CD4-positive, alpha-beta memory T cell (primary cell): ENCODE measurements around the gene PLXNA3. TPM values are rescaled to one million over a fixed set of nuclear protein-coding genes. Genes with fewer than 3 reads are reported as not detected.

Experiments
- CTCF ChIA-PET: fragments of 350-600 bp; sonication (Branson Sonifier 250); formaldehyde crosslinking; loops from one replicate; lab custom pipeline; 2021; ENCODE audit warnings: inconsistent platforms; ENCODE audit not compliant: partially characterized antibody; lab: Charles Lee
- POLR2A ChIA-PET: fragments of 350-600 bp; sonication (Branson Sonifier 250); formaldehyde crosslinking; loops from one replicate; lab custom pipeline; 2021; ENCODE audit not compliant: partially characterized antibody; lab: Charles Lee
- DNase-seq, 5 donors: peaks; one replicate each; pipeline versions ENCODE4 v3.0.0 to v3.0.0-alpha.2; 2020 to 2022; ENCODE audit warnings: mixed read lengths in 1 of 5
- H3K27ac ChIP-seq: one replicate; pipeline ENCODE4 v1.7.0; 2013; ENCODE audit warnings: low read depth, low read length
- H3K27me3 ChIP-seq: 2 replicates; pipeline ENCODE4 v1.7.0; 2013; ENCODE audit warnings: mild to moderate bottlenecking, low read length, moderate library complexity; ENCODE audit not compliant: insufficient read depth
- H3K36me3 ChIP-seq: 2 replicates; pipeline ENCODE4 v1.7.0; 2013; ENCODE audit warnings: mild to moderate bottlenecking, low read length, moderate library complexity; ENCODE audit not compliant: insufficient read depth
- H3K4me1 ChIP-seq: 2 replicates; pipeline ENCODE4 v1.7.0; 2013; ENCODE audit warnings: mild to moderate bottlenecking, low read length, moderate library complexity; ENCODE audit not compliant: insufficient read depth
- H3K4me3 ChIP-seq, 2 donors: one replicate each; pipeline ENCODE4 v1.7.0; 2013; ENCODE audit warnings: low read length in 2 of 2, mild to moderate bottlenecking in 1 of 2
- H3K9me3 ChIP-seq, 2 donors: one replicate each; pipeline ENCODE4 v1.7.0; 2013; ENCODE audit warnings: low read length in 2 of 2, control low read depth in 1 of 2; ENCODE audit not compliant: control insufficient read depth in 1 of 2
- H3K27ac Mint-ChIP-seq, 7 donors: one replicate each; pipeline ENCODE4 v1.8.0; 2020 to 2021; ENCODE audit warnings: mixed read lengths in 7 of 7, mild to moderate bottlenecking in 6 of 7, inconsistent platforms in 3 of 7, moderate library complexity in 3 of 7
- H3K27me3 Mint-ChIP-seq, 2 donors: one replicate each; pipeline ENCODE4 v1.8.0; 2020 to 2021; ENCODE audit warnings: mixed read lengths in 2 of 2
- H3K36me3 Mint-ChIP-seq, 2 donors: one replicate each; pipeline ENCODE4 v1.8.0; 2020 to 2021; ENCODE audit warnings: mixed read lengths in 2 of 2, inconsistent platforms in 1 of 2, mild to moderate bottlenecking in 1 of 2
- H3K4me1 Mint-ChIP-seq, 4 donors: one replicate each; pipeline ENCODE4 v1.8.0; 2020 to 2021; ENCODE audit warnings: mixed read lengths in 4 of 4, mild to moderate bottlenecking in 1 of 4
- H3K4me3 Mint-ChIP-seq, 8 donors: one replicate each; pipeline ENCODE4 v1.8.0; 2020 to 2021; ENCODE audit warnings: mixed read lengths in 8 of 8, mild to moderate bottlenecking in 7 of 8, moderate library complexity in 6 of 8, inconsistent platforms in 3 of 8
- H3K9me3 Mint-ChIP-seq, 8 donors: one replicate each; pipeline ENCODE4 v1.8.0; 2020 to 2021; ENCODE audit warnings: mixed read lengths in 8 of 8, mild to moderate bottlenecking in 5 of 8, inconsistent platforms in 3 of 8, moderate library complexity in 1 of 8
- intact Hi-C: fragments of 100-400 bp; cut with micrococcal nuclease; formaldehyde crosslinking; loops from one replicate; pipeline ENCODE4 v1.15.1; 2023
- polyA plus RNA-seq, 2 donors: library from polyadenylated mRNA; unstranded; fragments of 300-500 nt; fragmentation: Illumina TruSeq; gene quantifications; one replicate each; pipeline ENCODE4 v1.2.3, GENCODE V29; 2021
- total RNA-seq, 2 experiments: library from RNA; stranded (reverse); gene quantifications; one replicate each; pipeline ENCODE4 v1.2.3, GENCODE V29; 2021

PLXNA3 gene
- total and polyA plus RNA-seq, 4 experiments from 2014 or later = 0.29 to 90.3 (median 40.0) TPM

GRCh38 chrX:154472685-154473632 lies 14.9 kb downstream of the PLXNA3 start:
- Histone ChIP-seq H3K4me1 (peaks cover 8% of the 10 kb centered on the region), H3K27ac (no peak overlapping the region), H3K9me3 (no peaks in the 10 kb centered on the region), H3K36me3 (peaks cover 5% of the 10 kb centered on the region), H3K27me3 (no peaks in the 10 kb centered on the region), H3K4me3 (no peak overlapping the region)
- DNase-seq = no peak
- Mint-ChIP-seq H3K36me3 (peaks cover 0 to 15% of the 10 kb centered on the region in 2 donors), H3K27ac (peak overlapping the region in 4 of 7 donors; percentile 7 to 61 (median 40)), H3K4me1 (peaks cover 0 to 14% (median 4%) of the 10 kb centered on the region in 4 donors), H3K9me3 (no peaks in the 10 kb centered on the region), H3K27me3 (no peaks in the 10 kb centered on the region), H3K4me3 (no peak overlapping the region)
- ChIA-PET CTCF (interaction anchor here (1.0 to 1.3 kb wide), 2 partner anchors 12 to 54 kb away, joined by 3 read pairs; no protein-coding TSS in a partner anchor), POLR2A (interaction anchor here (0.9 to 1.2 kb wide), 2 partner anchors 14 to 27 kb away, joined by 3 to 4 read pairs; no protein-coding TSS in a partner anchor)
- intact Hi-C loops = loop anchor here (10.0 kb wide), 1 partner anchor 58 kb away; the partner anchor contains the start of gene TAFAZZIN

DNA sequence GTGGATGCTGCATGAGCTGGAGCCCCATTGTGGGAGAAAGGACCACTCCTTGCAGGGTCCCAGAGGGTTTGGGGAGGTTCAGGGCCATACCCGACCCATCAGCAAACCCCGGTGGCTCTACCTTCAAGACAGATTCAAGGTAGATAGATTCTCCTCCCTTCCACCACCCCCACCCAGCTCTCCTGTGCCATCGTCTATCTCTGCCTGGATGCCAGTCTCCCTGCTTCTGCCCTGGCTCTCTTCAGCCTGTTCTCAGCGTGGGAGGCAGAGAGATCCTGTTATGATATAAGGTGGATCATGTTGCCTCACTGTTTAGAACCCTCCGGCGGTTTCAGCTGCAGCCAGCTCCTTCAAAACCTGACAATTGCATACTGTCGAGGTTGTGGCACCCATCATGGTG lies 15.6 kb downstream of the PLXNA3 start:
- Histone ChIP-seq H3K36me3 (peaks cover 5% of the 10 kb centered on the region), H3K27me3 (no peaks in the 10 kb centered on the region), H3K9me3 (no peaks in the 10 kb centered on the region), H3K27ac (no peak overlapping the region), H3K4me3 (no peak overlapping the region), H3K4me1 (peaks cover 12% of the 10 kb centered on the region)
- CTCF ChIA-PET = no interaction called here
- H3K9me3 Mint-ChIP-seq = no peaks in the 10 kb centered on the region
- DNase-seq = no peak
- POLR2A ChIA-PET = interaction anchor here (0.8 to 0.9 kb wide), 2 partner anchors 17 to 28 kb away, joined by 3 to 4 read pairs; partner anchors contain the start of gene SLC10A3
- peaks cover 2 to 14% (median 4%) of the 10 kb centered on the region in 4 donors for H3K4me1 Mint-ChIP-seq
- H3K27ac Mint-ChIP-seq = no peak overlapping the region
- H3K27me3 Mint-ChIP-seq = no peaks in the 10 kb centered on the region
- intact Hi-C loops = loop anchor here (10.0 kb wide), 1 partner anchor 59 kb away; the partner anchor contains the start of gene TAFAZZIN
- H3K4me3 Mint-ChIP-seq = no peak overlapping the region
- peaks cover 0 to 14% of the 10 kb centered on the region in 2 donors for H3K36me3 Mint-ChIP-seq

DNA sequence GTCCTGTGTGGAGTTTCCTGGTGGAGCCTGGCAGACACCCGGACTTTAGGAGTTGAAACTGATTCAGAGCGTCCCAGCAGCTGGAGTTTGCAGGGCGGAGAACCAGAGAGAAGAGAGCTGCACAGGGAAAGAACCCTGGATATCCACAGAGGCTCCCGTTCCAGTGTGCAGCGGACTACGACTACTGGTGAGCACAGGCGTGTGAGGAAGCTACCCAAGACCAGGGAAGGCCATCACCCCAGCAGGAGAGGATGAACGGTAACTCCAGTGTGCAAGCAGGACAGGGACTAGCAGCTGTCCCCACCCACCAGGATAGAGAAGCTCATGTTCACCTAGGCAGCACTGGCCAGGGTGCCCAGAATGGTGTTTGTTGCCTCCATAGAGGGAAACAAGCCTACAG lies 18.7 kb downstream of the PLXNA3 start:
- intact Hi-C loops = loop anchor here (5.0 to 10.0 kb wide), 2 partner anchors 35 to 62 kb away; partner anchors contain the start of genes FAM50A and TAFAZZIN
- POLR2A ChIA-PET = interaction anchor here (0.8 to 3.9 kb wide), 9 partner anchors 8 to 108 kb away, joined by 3 to 29 read pairs (median 6); partner anchors contain the start of genes IKBKG, PLXNA3, RPL10 and SLC10A3
- CTCF ChIA-PET = interaction anchor here (0.8 to 1.4 kb wide), 2 partner anchors 10 to 50 kb away, joined by 3 to 4 read pairs; no protein-coding TSS in a partner anchor

DNA sequence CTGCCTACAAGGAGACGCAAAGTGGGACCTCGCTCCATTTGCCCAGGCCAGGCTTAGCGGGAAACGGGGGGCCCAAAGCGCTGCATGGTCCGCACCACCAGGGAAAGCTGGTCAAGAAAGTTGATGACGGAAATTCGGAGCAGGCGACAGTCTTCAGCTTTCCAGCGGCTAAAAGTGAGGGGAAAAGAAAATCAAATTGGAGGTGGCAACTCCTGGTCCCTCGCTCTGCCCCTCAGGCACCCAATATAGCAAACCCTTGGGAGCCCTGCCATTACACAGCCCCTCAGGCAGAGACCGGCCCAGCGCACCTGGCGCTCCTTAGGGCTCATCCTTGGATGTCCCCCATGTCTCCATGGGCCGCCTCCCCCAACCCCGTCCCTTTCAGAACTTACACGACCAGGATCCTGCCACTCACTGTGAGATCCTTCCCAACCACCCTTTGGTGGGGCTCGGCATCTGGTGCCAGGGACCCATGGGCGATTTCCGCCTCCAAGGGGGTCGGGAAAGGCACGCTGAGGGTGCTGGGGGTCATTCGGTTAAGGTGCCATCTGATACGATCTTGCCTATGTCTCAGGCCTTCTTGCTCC lies 19.9 kb downstream of the PLXNA3 start:
- peaks cover 20% of the 10 kb centered on the region for H3K4me1 ChIP-seq
- Mint-ChIP-seq H3K4me3 (peak overlapping the region; percentile 76 to 87 (median 83)), H3K4me1 (peaks cover 5 to 23% (median 10%) of the 10 kb centered on the region in 4 donors), H3K27me3 (no peaks in the 10 kb centered on the region), H3K27ac (peak overlapping the region; percentile 82 to 91 (median 88)), H3K36me3 (peaks cover 0 to 7% of the 10 kb centered on the region in 2 donors), H3K9me3 (no peaks in the 10 kb centered on the region)
- H3K27me3 ChIP-seq = no peaks in the 10 kb centered on the region
- H3K9me3 ChIP-seq = no peaks in the 10 kb centered on the region
- peak overlapping the region; percentile 76 for H3K27ac ChIP-seq
- no peak for DNase-seq
- CTCF ChIA-PET = no interaction called here
- intact Hi-C loops = loop anchor here (2.0 to 10.0 kb wide), 3 partner anchors 21 to 63 kb away; partner anchors contain the start of genes FAM50A and TAFAZZIN
- no peaks in the 10 kb centered on the region for H3K36me3 ChIP-seq
- POLR2A ChIA-PET = interaction anchor here (0.8 to 3.9 kb wide), 13 partner anchors 8 to 109 kb away, joined by 3 to 29 read pairs (median 4); partner anchors contain the start of genes ATP6AP1, IKBKG, PLXNA3 and RPL10
- peak overlapping the region in 1 of 2 donors; percentile 55 for H3K4me3 ChIP-seq

More for the DNA sequence above, 18.7 kb downstream of the PLXNA3 start:
- peaks cover 0 to 10% of the 10 kb centered on the region in 2 donors for H3K36me3 Mint-ChIP-seq
- Histone ChIP-seq H3K36me3 (peaks cover under 1% of the 10 kb centered on the region), H3K9me3 (no peaks in the 10 kb centered on the region), H3K27me3 (no peaks in the 10 kb centered on the region), H3K27ac (no peak overlapping the region), H3K4me1 (peaks cover 20% of the 10 kb centered on the region), H3K4me3 (no peak overlapping the region)
- no peak for DNase-seq
- no peaks in the 10 kb centered on the region for H3K27me3 Mint-ChIP-seq
- H3K4me3 Mint-ChIP-seq = peak overlapping the region in 2 of 8 donors; percentile 35 to 41
- H3K4me1 Mint-ChIP-seq = peaks cover 5 to 19% (median 10%) of the 10 kb centered on the region in 4 donors
- peak overlapping the region in 3 of 7 donors; percentile 21 to 70 (median 37) for H3K27ac Mint-ChIP-seq
- no peaks in the 10 kb centered on the region for H3K9me3 Mint-ChIP-seq

- Mint-ChIP-seq H3K36me3 (peaks cover 0 to 2% of the 10 kb centered on the region in 2 donors), H3K4me1 (peaks cover 5 to 19% (median 10%) of the 10 kb centered on the region in 4 donors), H3K27ac (peak within 1 kb of the TSS; percentile 87 to 97 (median 91)), H3K4me3 (peak within 1 kb of the TSS; percentile 78 to 87 (median 83)), H3K27me3 (no peaks in the 10 kb centered on the region), H3K9me3 (no peaks in the 10 kb centered on the region)
- Histone ChIP-seq H3K27ac (peak within 1 kb of the TSS; percentile 76), H3K9me3 (no peaks in the 10 kb centered on the region), H3K27me3 (no peaks in the 10 kb centered on the region), H3K36me3 (no peaks in the 10 kb centered on the region), H3K4me3 (peak within 1 kb of the TSS in 1 of 2 donors; percentile 55), H3K4me1 (peaks cover 21% of the 10 kb centered on the region)
- ChIA-PET CTCF (interaction anchor here (1.3 kb wide), 1 partner anchor 47 kb away, joined by 3 read pairs; no protein-coding TSS in a partner anchor), POLR2A (interaction anchor here (0.9 to 3.9 kb wide), 10 partner anchors 11 to 68 kb away, joined by 3 to 29 read pairs (median 4); partner anchors contain the start of genes ATP6AP1, PLXNA3 and SLC10A3)
- DNase-seq = peak; percentile 89 to 96 (median 94)
- intact Hi-C loops = loop anchor here (1.0 to 10.0 kb wide), 5 partner anchors 11 to 64 kb away; partner anchors contain the start of genes FAM3A, FAM50A, SLC10A3 and TAFAZZIN
Observed at GRCh38 chrX:154478728-154479622, 20.9 kb downstream of the PLXNA3 start, which contains the start of gene LAGE3. LAGE3 (minus strand) TSS chrX:154479281; CDS start chrX:154478915, 366 bp downstream.
